Thyroid gland (tissue), 4 donors: Measurements from ENCODE around the gene SETBP1.

Experiments
- CTCF ChIP-seq, 6 experiments: fragments of 200-600 bp in 3 of 6; fragments of 450-650 bp in 3 of 6; sonication (generic) in 3 of 6; IDR thresholded peaks; one replicate each; pipeline ENCODE4 v1.5.1; 2016 to 2019; ENCODE audit warnings: antibody characterized with exemption in 6 of 6, mild to moderate bottlenecking in 2 of 6, inconsistent platforms in 1 of 6, moderate library complexity in 1 of 6
- POLR2A ChIP-seq, 2 donors: fragments of 450-650 bp; IDR thresholded peaks; one replicate each; pipeline ENCODE4 v1.6.1; 2017; ENCODE audit warnings: antibody characterized with exemption in 2 of 2, mild to moderate bottlenecking in 2 of 2, moderate library complexity in 1 of 2

- TF ChIP-seq CTCF (IDR thresholded peaks at IDR 0.05), result no peak
- TF ChIP-seq POLR2A (IDR thresholded peaks at IDR 0.05), result no peak
These were observed 206.5 kb downstream of the SETBP1 start for GRCh38 chr18:44887227-44887631.
